Prostate gland (tissue), 2 donors: Measurements from ENCODE around the gene MAGI2. TPM values are rescaled to one million over a fixed set of nuclear protein-coding genes. Genes with fewer than 3 reads are reported as not detected.

ENCODE experiments used
- DNase-seq: peaks from one replicate; pipeline ENCODE4 v3.0.0-alpha.2; 2019; ENCODE audit warnings: low spot score
- H3K27ac ChIP-seq, 2 donors: fragments of 200-600 bp; sonication (generic); 2 replicates each; pipeline ENCODE4 v1.5.1; 2017 to 2019
- H3K27me3 ChIP-seq: fragments of 200-600 bp; sonication (generic); replicated peaks from 2 replicates; pipeline ENCODE4 v1.5.1; 2019; ENCODE audit not compliant: insufficient read depth
- H3K36me3 ChIP-seq, 2 donors: fragments of 200-600 bp; sonication (generic); 1 replicate in 1 of 2; 2 replicates in 1 of 2; pipeline versions ENCODE4 v1.5.1 to v1.8.1; 2017 to 2019
- H3K4me1 ChIP-seq: fragments of 200-600 bp; sonication (generic); replicated peaks from 2 replicates; pipeline ENCODE4 v1.5.1; 2019
- H3K4me3 ChIP-seq, 2 donors: fragments of 200-600 bp; sonication (generic); 2 replicates each; pipeline ENCODE4 v1.5.1; 2017 to 2019
- H3K9me3 ChIP-seq: fragments of 200-600 bp; sonication (generic); 2 replicates; pipeline ENCODE4 v1.5.1; 2017
- CTCF ChIP-seq, 4 experiments: fragments of 200-600 bp in 2 of 4; fragments of 450-650 bp in 2 of 4; sonication (generic) in 2 of 4; IDR thresholded peaks; 1 replicate in 3 of 4; 2 replicates in 1 of 4; pipeline ENCODE4 v1.5.1; 2016 to 2019; ENCODE audit warnings: antibody characterized with exemption in 4 of 4, mild to moderate bottlenecking in 2 of 4, moderate library complexity in 2 of 4
- POLR2A ChIP-seq: fragments of 450-650 bp; IDR thresholded peaks from one replicate; pipeline ENCODE4 v1.6.1; 2016; ENCODE audit warnings: antibody characterized with exemption, mild to moderate bottlenecking
- POLR2AphosphoS5 ChIP-seq: sonication (generic); formaldehyde crosslinking; IDR thresholded peaks from one replicate; pipeline ENCODE4 v1.6.1; 2017; ENCODE audit warnings: antibody characterized with exemption
- WGBS: methylation state at CpG from one replicate; pipeline ENCODE4 v1.1.5; 2018; 5-methylcytosine and 5-hydroxymethylcytosine counted together
- intact Hi-C: fragments of 100-400 bp; cut with DNase I; formaldehyde crosslinking; loops from one replicate; pipeline ENCODE4 v1.14.2; 2022
- total RNA-seq, 2 donors: library from RNA; depleted of rRNA; stranded (reverse); fragments of >200 nt; gene quantifications; one replicate each; pipeline ENCODE4 v1.1.0, GENCODE V29; 2016

The MAGI2 gene
- total RNA-seq, 2 donors from 2014 or later = 27.1 to 31.3 TPM

GRCh38 chr7:78616539-78616938 is 836.9 kb downstream of the MAGI2 start:
- DNase-seq = no peak
- TF ChIP-seq POLR2AphosphoS5 (no peak), CTCF (IDR thresholded peaks at IDR 0.05) (no peak), POLR2A (no peak)
- intact Hi-C loops = no loop called here
- Histone ChIP-seq H3K27ac (no peak overlapping the region), H3K36me3 (no peaks in the 10 kb centered on the region), H3K27me3 (no peaks in the 10 kb centered on the region), H3K4me1 (no peaks in the 10 kb centered on the region), H3K9me3 (no peaks in the 10 kb centered on the region), H3K4me3 (no peak overlapping the region)

GRCh38 chr7:78609281-78609680 is 844.2 kb downstream of the MAGI2 start:
- 43% methylated on average over 2 of the region's 2 CpGs for WGBS
- H3K4me1 ChIP-seq = no peaks in the 10 kb centered on the region
- H3K9me3 ChIP-seq = no peaks in the 10 kb centered on the region
- no peak for DNase-seq
- no peaks in the 10 kb centered on the region for H3K36me3 ChIP-seq
- H3K27ac ChIP-seq = no peak overlapping the region
- intact Hi-C loops = no loop called here
- no peaks in the 10 kb centered on the region for H3K27me3 ChIP-seq
- no peak overlapping the region for H3K4me3 ChIP-seq
- no peak for TF ChIP-seq POLR2A
- TF ChIP-seq POLR2AphosphoS5 = no peak

GRCh38 chr7:78607099-78607498 is 846.4 kb downstream of the MAGI2 start:
- Histone ChIP-seq H3K36me3 (no peaks in the 10 kb centered on the region), H3K27me3 (no peaks in the 10 kb centered on the region), H3K4me1 (no peaks in the 10 kb centered on the region), H3K27ac (no peak overlapping the region), H3K4me3 (no peak overlapping the region), H3K9me3 (no peaks in the 10 kb centered on the region)
- DNase-seq = no peak
- intact Hi-C loops = no loop called here
- 77% methylated on average over 5 of the region's 5 CpGs for WGBS
- TF ChIP-seq CTCF (IDR thresholded peaks at IDR 0.05) (no peak), POLR2AphosphoS5 (no peak), POLR2A (no peak)

GRCh38 chr7:78605119-78605518 is 848.3 kb downstream of the MAGI2 start:
- intact Hi-C loops = no loop called here
- no peak for DNase-seq
- Histone ChIP-seq H3K36me3 (no peaks in the 10 kb centered on the region), H3K9me3 (no peaks in the 10 kb centered on the region), H3K27ac (no peak overlapping the region), H3K4me1 (no peaks in the 10 kb centered on the region), H3K27me3 (no peaks in the 10 kb centered on the region), H3K4me3 (no peak overlapping the region)
- TF ChIP-seq POLR2A = no peak
- TF ChIP-seq CTCF (IDR thresholded peaks at IDR 0.05) = no peak
- no peak for TF ChIP-seq POLR2AphosphoS5
- WGBS = 77% methylated on average over 1 of the region's 1 CpG

GRCh38 chr7:78601728-78602127 is 851.7 kb downstream of the MAGI2 start:
- H3K27me3 ChIP-seq = no peaks in the 10 kb centered on the region
- DNase-seq = no peak
- 81% methylated on average over 2 of the region's 2 CpGs for WGBS
- TF ChIP-seq POLR2AphosphoS5 (no peak), CTCF (IDR thresholded peaks at IDR 0.05) (no peak)
- no peaks in the 10 kb centered on the region for H3K4me1 ChIP-seq
- no peak overlapping the region for H3K27ac ChIP-seq
- no peaks in the 10 kb centered on the region for H3K36me3 ChIP-seq
- H3K9me3 ChIP-seq = no peaks in the 10 kb centered on the region
- no peak overlapping the region for H3K4me3 ChIP-seq
- intact Hi-C loops = no loop called here
